Muscle layer of colon (tissue), 2 donors: ENCODE results near the gene C22orf39.
"Not testable (repeated sequence)": the region's sequence is repeated elsewhere in the genome, so short reads cannot be mapped to it uniquely, and the experiment has no call there.

Experiments
- H3K27ac ChIP-seq: one replicate; pipeline ENCODE4 v1.7.0; 2013; ENCODE audit warnings: low read depth, mild to moderate bottlenecking, low read length, moderate library complexity
- H3K27me3 ChIP-seq, 2 donors: one replicate each; pipeline ENCODE4 v1.7.0; 2013; ENCODE audit warnings: low read length in 2 of 2, mild to moderate bottlenecking in 2 of 2; ENCODE audit not compliant: insufficient read depth in 2 of 2, control insufficient read depth in 1 of 2
- H3K36me3 ChIP-seq: one replicate; pipeline ENCODE4 v1.7.0; 2013; ENCODE audit warnings: mild to moderate bottlenecking, low read length; ENCODE audit not compliant: insufficient read depth
- H3K4me1 ChIP-seq: one replicate; pipeline ENCODE4 v1.7.0; 2013; ENCODE audit warnings: mild to moderate bottlenecking, low read length; ENCODE audit not compliant: insufficient read depth
- H3K4me3 ChIP-seq, 2 donors: one replicate each; pipeline ENCODE4 v1.7.0; 2013; ENCODE audit warnings: low read length in 2 of 2, low read depth in 1 of 2, mild to moderate bottlenecking in 1 of 2, moderate library complexity in 1 of 2
- H3K9ac ChIP-seq: one replicate; pipeline ENCODE4 v1.7.0; 2013; ENCODE audit warnings: low read length
- H3K9me3 ChIP-seq: one replicate; pipeline ENCODE4 v1.7.0; 2013; ENCODE audit warnings: mild to moderate bottlenecking, low read length
- donor health status: abdominal sarcoma.
- donor health status: Adenocarcinoma of cecum.

Gene C22orf39

GRCh38 chr22:19448739-19449421 is 1.4 kb upstream of the C22orf39 start:
- Histone ChIP-seq H3K9me3 (no peaks in the 10 kb centered on the region), H3K9ac (no peak overlapping the region), H3K4me3 (no peak overlapping the region), H3K27me3 (no peaks in the 10 kb centered on the region), H3K4me1 (peaks cover 24% of the 10 kb centered on the region), H3K27ac (peak overlapping the region; percentile 94), H3K36me3 (peaks cover 31% of the 10 kb centered on the region)

GRCh38 chr22:19448076-19448607 is 631 bp upstream of the C22orf39 start:
- Histone ChIP-seq H3K4me1 (peaks cover 24% of the 10 kb centered on the region), H3K9me3 (no peaks in the 10 kb centered on the region), H3K27ac (peak overlapping the region; percentile 94), H3K9ac (peak overlapping the region; percentile 51), H3K4me3 (peak overlapping the region; percentile 82 to 94), H3K36me3 (peaks cover 30% of the 10 kb centered on the region), H3K27me3 (no peaks in the 10 kb centered on the region)

- H3K4me3 ChIP-seq: peak overlapping the region; percentile 82 to 94
- no peaks in the 10 kb centered on the region for H3K9me3 ChIP-seq
- peak overlapping the region; percentile 51 for H3K9ac ChIP-seq
- peak overlapping the region; percentile 94 for H3K27ac ChIP-seq
- peaks cover 24% of the 10 kb centered on the region for H3K4me1 ChIP-seq
- no peaks in the 10 kb centered on the region for H3K27me3 ChIP-seq
- H3K36me3 ChIP-seq: peaks cover 17% of the 10 kb centered on the region
Measured at GRCh38 chr22:19446603-19447329, 745 bp downstream of the C22orf39 start.

- H3K9ac ChIP-seq, H3K27me3 ChIP-seq, H3K9me3 ChIP-seq, H3K4me3 ChIP-seq, H3K27ac ChIP-seq: not testable (repeated sequence)
- H3K4me1 ChIP-seq: peaks cover 24% of the 10 kb centered on the region
- H3K36me3 ChIP-seq: peaks cover 12% of the 10 kb centered on the region
Measured at GRCh38 chr22:19445279-19445982, 2.1 kb downstream of the C22orf39 start.

DNA sequence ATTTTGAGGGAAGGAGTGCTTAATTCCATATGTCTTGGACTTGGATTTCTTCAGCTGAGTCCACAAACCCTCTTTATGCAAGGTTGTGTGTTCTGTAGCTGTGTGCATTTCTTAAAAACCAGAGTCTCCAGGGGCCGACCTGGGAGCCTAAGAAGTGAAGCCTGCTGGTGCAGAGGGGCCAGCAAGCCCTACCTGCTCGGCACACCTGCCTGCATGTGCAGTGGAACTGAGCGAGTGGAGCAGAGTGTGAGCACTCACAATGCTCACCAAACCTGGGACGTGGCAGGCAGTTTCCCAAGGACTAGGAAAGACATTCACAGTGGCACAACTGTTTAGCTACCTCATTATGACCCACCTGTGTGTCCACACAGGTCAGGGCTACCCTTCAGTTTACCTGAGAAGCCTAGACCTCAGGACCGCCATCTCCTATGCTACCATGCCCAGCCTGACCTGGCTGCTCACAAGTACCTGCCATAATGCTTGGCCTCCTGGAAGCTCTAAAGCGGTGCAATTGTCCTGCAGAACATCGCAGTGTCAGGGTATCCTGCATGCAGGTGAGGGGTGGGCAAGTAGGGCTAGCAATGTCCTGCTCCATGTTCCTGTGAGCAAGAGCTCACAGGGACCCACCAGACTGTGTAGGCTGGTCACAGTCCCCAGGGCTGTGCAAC is 3.8 kb downstream of the C22orf39 start:
- peaks cover 12% of the 10 kb centered on the region for H3K36me3 ChIP-seq
- peaks cover 23% of the 10 kb centered on the region for H3K4me1 ChIP-seq
- no peaks in the 10 kb centered on the region for H3K27me3 ChIP-seq
- H3K4me3 ChIP-seq: no peak overlapping the region
- no peak overlapping the region for H3K27ac ChIP-seq
- H3K9ac ChIP-seq: no peak overlapping the region
- no peaks in the 10 kb centered on the region for H3K9me3 ChIP-seq

DNA sequence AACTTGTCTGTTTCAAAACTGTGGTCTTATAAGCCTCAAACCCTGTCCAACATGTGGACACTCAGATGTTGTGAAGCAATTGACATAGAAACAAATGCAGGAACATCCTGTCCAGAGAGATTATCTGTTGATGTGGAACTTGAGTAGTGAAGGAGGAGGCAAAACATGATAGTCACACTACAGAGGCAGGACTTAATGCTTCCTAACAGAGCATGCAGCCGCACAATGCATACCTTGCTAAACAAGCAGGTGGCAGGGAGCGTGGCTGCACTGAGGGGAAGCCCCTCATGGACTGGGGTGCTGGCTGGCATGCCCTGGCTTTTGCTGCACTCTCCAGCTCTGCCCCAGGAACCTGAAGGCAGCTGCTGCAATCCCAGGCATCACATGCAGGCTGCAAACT is 5.3 kb downstream of the C22orf39 start:
- H3K36me3 ChIP-seq: peaks cover 12% of the 10 kb centered on the region

DNA sequence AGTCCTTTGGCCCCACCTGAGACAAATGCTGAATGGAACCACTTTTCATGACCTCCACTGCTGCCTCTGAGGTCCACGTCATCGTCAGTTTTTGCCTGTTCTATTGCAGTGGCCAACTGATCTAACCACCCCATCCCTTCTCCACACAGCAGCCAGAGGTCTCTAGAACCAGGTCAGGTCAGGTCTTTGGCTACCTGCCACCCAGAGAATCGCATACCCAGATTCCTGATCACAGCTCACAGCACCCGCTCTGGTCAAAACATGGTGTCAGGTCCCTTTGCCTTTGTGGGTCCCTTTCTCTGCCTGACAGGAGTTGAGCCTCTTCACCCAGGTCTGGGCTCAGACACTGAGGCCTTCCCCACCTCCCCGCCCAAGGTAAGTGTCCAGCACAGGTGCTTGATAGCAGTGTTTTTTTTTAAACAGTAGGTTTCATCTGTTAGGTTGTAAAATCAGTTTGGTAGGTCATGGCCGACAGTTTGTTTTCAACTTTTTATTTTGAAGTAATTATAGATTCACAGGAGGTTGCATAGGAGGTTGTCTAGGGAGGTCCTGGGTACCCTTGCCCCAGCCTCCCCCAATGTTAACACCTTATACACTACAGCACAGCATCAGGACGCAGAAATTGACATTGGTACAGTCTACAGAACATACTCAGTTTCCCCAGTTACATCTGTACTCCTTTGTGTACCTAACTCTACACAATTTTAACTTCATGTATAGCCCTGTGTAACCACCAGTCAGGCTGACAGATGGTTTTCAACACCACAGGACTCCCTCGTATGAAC is 6.9 kb downstream of the C22orf39 start:
- no peak overlapping the region for H3K4me3 ChIP-seq
- H3K27ac ChIP-seq: no peak overlapping the region
- peaks cover 18% of the 10 kb centered on the region for H3K36me3 ChIP-seq
- no peaks in the 10 kb centered on the region for H3K9me3 ChIP-seq
- peaks cover 4% of the 10 kb centered on the region for H3K4me1 ChIP-seq
- no peak overlapping the region for H3K9ac ChIP-seq
- no peaks in the 10 kb centered on the region for H3K27me3 ChIP-seq

More for the DNA sequence above, 5.3 kb downstream of the C22orf39 start:
- H3K4me1 ChIP-seq: peaks cover 15% of the 10 kb centered on the region
- H3K27ac ChIP-seq: no peak overlapping the region
- H3K27me3 ChIP-seq: no peaks in the 10 kb centered on the region
- no peak overlapping the region for H3K9ac ChIP-seq
- no peaks in the 10 kb centered on the region for H3K9me3 ChIP-seq
- H3K4me3 ChIP-seq: no peak overlapping the region

- Histone ChIP-seq H3K4me1 (peaks cover 4% of the 10 kb centered on the region), H3K9ac (no peak overlapping the region), H3K27ac (no peak overlapping the region), H3K27me3 (no peaks in the 10 kb centered on the region), H3K4me3 (no peak overlapping the region), H3K9me3 (no peaks in the 10 kb centered on the region), H3K36me3 (peaks cover 17% of the 10 kb centered on the region)
Measured at GRCh38 chr22:19438298-19438697, 9.2 kb downstream of the C22orf39 start.

DNA sequence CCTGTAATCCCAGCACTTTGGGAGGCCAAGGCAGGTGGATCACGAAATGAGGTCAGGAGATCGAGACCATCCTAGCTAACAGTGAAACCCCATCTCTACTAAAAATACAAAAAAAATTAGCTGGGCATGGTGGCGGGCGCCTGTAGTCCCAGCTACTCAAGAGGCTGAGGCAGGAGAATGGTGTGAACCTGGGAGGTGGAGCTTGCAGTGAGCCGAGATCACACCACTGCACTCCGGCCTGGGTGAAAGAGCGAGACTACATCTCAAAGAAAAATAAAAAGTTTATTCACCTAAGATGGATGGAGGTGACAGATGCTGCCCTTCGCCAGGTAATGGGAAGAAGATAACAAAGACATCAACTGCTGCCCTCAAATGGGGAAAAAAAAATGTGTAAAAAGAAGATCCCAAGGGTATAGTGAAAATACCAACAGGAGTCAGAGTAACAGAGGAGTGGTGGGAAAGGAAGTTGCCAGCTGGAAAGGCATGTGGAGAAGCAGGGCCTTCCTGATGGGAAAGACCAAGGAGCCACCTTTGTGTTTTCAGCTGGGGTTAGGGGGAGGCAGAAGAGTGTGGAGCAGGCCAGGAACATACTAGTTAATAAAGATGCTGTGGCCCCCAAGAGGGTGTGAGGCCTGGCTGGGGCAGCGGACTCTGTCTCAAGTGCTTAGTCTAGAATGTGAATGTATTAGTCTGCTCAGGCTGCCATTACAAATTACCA is 10.9 kb downstream of the C22orf39 start:
- H3K27me3 ChIP-seq, H3K27ac ChIP-seq, H3K4me1 ChIP-seq, H3K4me3 ChIP-seq, H3K9me3 ChIP-seq, H3K9ac ChIP-seq: not testable (repeated sequence)
- H3K36me3 ChIP-seq: peaks cover 17% of the 10 kb centered on the region

DNA sequence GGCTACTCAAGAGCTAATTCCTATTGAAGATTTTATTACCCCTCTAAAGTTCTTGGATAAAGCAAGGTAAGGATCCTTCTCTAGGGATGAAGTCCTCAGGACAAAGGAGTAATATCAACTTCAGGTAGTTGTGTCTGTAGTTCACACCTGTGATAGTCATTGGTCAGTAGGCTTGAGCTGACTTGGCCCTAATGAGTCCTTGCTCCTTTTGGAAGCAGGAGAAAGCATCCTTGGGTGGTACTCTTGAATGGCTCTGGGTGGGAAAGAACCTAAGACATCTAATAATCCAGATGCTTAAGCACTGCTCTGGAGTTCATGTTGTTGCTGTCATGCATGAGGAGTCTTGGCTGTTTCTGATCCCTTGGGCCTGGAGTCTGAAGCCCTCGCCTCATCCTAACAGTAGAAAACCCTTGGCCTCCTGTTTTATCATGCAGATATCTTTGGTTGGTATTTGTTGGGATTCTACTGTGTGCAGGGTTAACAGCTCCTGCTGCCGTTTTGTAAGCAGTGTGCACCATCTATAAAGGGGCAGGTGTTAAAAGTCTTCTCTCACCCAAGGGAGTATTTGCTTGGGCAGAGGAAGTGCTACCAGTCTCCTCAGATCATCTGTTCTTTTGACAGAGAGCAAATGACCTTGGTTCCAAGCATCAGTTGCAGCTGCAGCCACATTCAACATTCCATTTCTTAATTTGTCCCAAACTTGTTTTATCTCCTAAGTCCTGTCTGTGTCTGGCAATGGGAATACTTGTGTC is 12.5 kb downstream of the C22orf39 start:
- no peak overlapping the region for H3K9ac ChIP-seq
- H3K27me3 ChIP-seq: no peaks in the 10 kb centered on the region
- H3K36me3 ChIP-seq: peaks cover 17% of the 10 kb centered on the region
- no peaks in the 10 kb centered on the region for H3K9me3 ChIP-seq
- no peak overlapping the region for H3K4me3 ChIP-seq
- no peak overlapping the region for H3K27ac ChIP-seq
- peaks cover 14% of the 10 kb centered on the region for H3K4me1 ChIP-seq
